Measurements from ENCODE around the gene ADAMTS13.

ADAMTS13 gene

GRCh38 chr9:133506653-133507038 lies 84.5 kb downstream of the ADAMTS13 start:
- peak; percentile 90 for DNase-seq (ENCODE audit: low read depth in 2 of 2)
- TF ChIP-seq CTCF (IDR thresholded peaks at IDR 0.05; ENCODE audit: low read depth, low read length), result peak; percentile 23
- no peak overlapping the region for H3K4me3 ChIP-seq (replicated peaks in 1 of 2; ENCODE audit: low read depth in 2 of 2, low read length in 2 of 2)

- no peak for DNase-seq (ENCODE audit: low read depth in 2 of 2)
- TF ChIP-seq CTCF (IDR thresholded peaks at IDR 0.05; ENCODE audit: low read depth, low read length), result no peak
- no peak overlapping the region for H3K4me3 ChIP-seq (replicated peaks in 1 of 2; ENCODE audit: low read depth in 2 of 2, low read length in 2 of 2)
Observed at GRCh38 chr9:133507246-133507965, 85.2 kb downstream of the ADAMTS13 start.

GRCh38 chr9:133508046-133508445 lies 85.9 kb downstream of the ADAMTS13 start:
- TF ChIP-seq CTCF (IDR thresholded peaks at IDR 0.05; ENCODE audit: low read depth, low read length), result no peak
- DNase-seq (ENCODE audit: low read depth in 2 of 2), result no peak
- no peak overlapping the region for H3K4me3 ChIP-seq (replicated peaks in 1 of 2; ENCODE audit: low read depth in 2 of 2, low read length in 2 of 2)
